HG03558 (cell line): ENCODE data around the gene PGPEP1.

Source experiments
- ATAC-seq: cut with Tn5 transposase; IDR thresholded peaks from one replicate; pipeline ENCODE4 v1.9.1; 2021; ENCODE audit warnings: moderate number of reproducible peaks; ENCODE audit not compliant: unreplicated experiment; ENCODE audit errors: extremely low read depth

Gene PGPEP1

GRCh38 chr19:18340190-18340989 is at the start of gene PGPEP1:
TSS of gene PGPEP1 (plus strand) at chr19:18340598. CDS start at chr19:18340682, 84 bp downstream.
- ATAC-seq, result no peak

- no peak for ATAC-seq
These were observed 49.3 kb upstream of the PGPEP1 start for GRCh38 chr19:18291019-18291524.

GRCh38 chr19:18291590-18292461 is 48.6 kb upstream of the PGPEP1 start:
- ATAC-seq, result no peak

DNA sequence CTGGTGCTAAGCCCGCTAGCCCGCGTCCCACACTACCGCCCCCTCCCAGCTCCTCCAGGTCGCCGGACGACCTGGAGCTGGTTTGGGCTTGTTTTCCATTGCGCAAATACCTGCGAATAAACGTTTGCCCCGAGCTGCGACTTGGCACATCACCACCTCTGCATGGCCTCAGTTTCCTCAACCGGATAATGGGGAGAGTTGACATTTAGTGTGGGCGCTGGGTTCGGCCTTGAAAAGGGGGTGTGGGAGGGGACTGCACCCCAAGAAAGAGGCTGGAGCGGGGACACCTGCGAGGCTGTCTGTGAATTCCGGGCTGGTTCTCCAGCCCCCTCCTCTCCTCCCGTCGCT is 48.0 kb upstream of the PGPEP1 start:
- ATAC-seq, result no peak

DNA sequence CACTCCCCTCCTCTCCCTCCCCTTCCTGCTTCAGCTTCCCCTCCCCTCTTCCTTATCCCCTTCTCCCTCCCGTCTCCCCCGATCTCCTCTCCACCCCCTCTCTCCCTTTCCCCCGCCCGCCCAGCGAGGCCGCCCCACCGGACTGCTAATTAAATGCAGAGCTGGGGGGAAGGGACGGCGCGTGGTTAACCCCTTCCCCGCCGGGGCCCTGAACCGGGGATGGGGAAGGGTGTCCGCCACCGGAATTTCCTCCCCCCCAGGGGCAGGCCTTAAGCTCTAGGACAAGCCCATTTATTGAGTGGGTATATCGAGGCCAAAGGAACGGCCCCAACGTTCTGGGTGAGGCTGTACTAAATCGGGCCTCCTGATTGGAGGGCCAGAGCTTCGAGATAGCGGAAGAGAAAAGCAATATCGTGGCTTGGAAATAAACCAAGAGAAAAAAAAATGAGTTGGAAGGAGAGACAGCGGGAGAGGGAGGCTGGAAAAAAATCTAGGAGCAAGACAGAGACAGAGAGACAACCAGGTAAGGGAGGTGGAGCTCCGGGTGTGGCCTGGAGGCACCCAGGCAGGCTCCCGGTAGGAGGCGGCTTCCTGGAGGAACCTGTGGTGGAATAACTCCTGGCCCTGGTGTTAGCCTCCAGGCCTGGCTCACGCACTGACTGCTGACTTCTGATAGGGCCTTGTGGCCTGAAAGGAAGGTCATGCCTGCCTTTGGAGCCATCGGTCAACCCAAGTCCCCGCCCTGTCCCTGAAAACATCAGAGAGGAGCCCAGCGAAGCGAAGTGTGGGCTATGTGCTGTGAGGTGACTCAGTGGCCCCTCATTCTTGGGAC is 47.4 kb upstream of the PGPEP1 start:
- no peak for ATAC-seq

GRCh38 chr19:18293642-18294466 is 46.5 kb upstream of the PGPEP1 start:
- ATAC-seq, result no peak

GRCh38 chr19:18294467-18294864 is 45.9 kb upstream of the PGPEP1 start:
- ATAC-seq, result no peak

DNA sequence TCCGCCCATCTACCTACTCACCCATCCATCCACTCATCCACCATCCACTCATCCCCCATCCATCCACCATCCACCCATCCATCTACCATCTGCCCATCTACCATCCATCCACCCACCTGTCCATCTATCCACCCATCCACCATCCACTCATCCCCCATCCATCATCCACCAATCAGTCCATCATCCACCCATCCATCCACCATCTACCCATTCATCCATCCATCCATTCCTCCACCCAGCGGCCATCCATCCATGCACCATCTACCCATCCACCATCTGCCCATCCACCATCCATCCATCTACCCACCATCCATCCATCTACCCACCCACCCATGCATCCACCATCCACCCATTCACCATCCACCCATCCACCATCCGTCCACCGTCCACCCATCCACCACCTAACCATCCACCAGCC is 45.4 kb upstream of the PGPEP1 start:
- ATAC-seq, result no peak

DNA sequence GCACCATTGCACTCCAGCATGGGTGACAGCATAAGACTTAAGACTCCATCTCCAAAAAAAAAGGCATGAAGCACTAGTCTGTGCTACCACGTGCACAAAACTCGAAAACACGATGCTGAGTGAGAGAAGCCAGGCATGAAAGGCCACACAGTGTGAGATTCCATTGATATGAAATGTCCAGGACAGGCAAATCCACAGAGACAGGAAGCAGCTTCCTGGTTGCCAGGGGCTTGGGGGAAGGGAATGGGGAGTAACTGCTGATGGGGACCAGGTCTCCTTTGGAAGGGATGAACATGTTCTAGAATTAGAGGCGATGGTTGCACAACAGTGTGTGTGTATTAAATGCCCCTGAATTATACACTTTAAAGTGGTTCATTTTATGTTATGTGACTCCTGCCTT is 43.1 kb upstream of the PGPEP1 start:
- no peak for ATAC-seq

GRCh38 chr19:18298601-18299000 is 41.8 kb upstream of the PGPEP1 start:
- ATAC-seq, result no peak

- no peak for ATAC-seq
These were observed 40.7 kb upstream of the PGPEP1 start for GRCh38 chr19:18299654-18300053.

- ATAC-seq, result no peak
These were observed 39.3 kb upstream of the PGPEP1 start for GRCh38 chr19:18300930-18301717.

DNA sequence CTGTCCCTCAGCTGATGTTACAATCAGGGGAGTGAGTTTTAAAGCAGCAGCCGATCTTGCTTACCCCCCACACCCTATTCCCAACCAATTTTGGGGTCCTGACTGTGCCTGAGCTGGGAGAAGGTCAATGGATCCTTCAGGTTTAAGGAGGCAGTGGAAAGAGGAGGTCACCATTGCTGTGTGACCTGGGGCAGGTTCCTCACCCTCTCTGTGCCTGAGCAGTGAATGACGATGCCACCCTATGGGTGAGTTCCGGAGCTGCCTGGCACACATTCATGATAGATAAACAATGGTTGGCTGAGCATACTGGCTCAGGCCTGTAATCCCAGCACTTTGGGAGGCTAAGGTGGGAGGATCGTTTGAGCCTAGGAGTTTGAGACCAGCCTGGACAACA is 38.7 kb upstream of the PGPEP1 start:
- no peak for ATAC-seq

DNA sequence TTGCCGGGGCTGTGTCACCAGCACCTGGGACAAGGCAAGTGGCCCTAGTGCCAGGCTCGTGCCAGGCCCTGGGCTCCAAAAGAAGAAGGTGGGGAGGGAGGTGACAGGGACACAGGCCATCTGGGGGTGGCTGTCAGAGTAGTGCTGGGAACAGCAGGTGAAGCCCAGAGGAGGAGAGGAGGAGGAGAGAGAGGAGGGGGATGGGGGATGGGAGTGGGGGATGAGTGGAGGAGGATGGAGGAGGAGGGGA is 36.3 kb upstream of the PGPEP1 start:
- no peak for ATAC-seq

DNA sequence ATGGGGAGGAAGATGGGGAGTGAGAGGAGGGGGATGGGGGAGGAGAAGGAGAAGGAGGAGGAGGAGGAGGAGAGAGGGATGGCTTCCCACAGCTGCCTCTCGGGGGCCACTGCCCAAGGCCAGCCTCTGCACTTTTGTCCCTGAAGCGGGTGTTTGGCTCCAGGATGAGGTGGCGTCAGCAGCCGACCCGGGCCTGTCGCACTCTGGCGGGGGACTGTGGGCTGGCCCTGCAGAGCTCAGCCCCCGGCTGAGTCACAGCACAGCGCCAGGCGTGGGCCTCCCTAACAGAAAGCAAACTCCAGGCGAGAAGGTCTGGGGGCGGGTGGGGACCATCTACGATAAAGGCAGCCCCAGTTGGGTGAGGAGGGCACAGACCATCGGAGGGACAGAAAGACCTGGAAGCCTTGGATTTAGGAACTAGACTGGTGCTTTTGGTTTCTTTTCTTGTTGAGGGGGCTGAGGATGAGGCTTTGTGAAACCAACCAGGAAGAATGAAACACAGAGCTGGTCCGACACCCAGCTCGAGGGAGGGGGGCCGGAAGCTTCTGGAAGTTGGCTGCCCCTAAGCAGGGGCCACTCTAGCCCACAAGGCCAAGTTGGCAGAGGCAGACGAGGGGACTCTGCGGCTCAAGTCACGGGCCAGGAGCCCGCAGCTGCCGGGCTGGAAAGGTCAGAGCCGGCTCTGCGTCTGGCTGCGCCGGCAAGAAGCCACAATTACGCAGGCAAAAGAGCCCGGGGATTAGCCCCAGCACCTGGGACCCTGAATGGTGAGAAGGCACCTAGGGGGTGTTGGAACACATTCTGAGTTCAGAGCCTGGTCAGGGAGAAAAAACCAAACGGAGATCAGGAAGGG is 35.7 kb upstream of the PGPEP1 start:
- ATAC-seq, result no peak

DNA sequence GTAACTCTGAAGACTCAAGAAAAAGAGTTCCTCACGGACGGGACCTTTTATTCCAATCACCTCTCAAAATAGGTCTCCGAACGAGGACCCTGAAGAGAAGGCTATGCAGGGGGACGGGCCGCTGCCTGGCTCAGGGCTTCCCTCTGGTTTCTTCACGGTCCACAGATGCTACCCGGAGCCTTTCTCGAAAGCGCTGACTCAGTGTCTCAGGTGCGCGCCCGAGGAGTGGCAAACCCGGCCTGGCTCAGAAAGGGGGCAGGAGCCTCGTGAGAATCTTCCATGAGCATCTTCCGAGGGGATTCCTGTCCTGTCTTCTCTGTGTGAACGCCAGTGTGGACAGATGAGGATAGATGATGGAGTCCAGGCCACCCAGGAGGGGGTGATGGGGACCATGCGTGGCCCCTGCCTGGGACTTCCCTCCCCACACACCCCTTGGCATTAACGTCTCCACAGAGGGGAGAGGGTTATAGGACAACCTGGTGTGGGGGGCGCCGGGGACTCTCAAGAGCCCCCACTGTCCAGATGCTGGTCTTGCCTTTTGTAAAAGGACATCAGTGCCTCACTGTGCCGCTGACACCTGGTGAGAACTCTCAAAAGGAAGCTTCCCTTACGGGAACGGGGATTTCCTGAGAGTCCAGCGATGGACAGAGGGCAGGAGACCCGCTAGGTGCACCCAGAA is 34.0 kb upstream of the PGPEP1 start:
- ATAC-seq, result no peak

GRCh38 chr19:18306888-18307260 is 33.5 kb upstream of the PGPEP1 start:
- no peak for ATAC-seq

- no peak for ATAC-seq
These were observed 33.1 kb upstream of the PGPEP1 start for GRCh38 chr19:18307271-18307681.
